Measurements from ENCODE around the gene C1orf50.
"Not testable (repeated sequence)": the region's sequence is repeated elsewhere in the genome, so short reads cannot be mapped to it uniquely, and the experiment has no call there.

Gene C1orf50

GRCh38 chr1:42739753-42740700 is 27.0 kb upstream of the C1orf50 start, which contains the start of gene CLDN19:
Gene CLDN19, minus strand, starts transcription at chr1:42740236. Its CDS starts 173 bp downstream, at chr1:42740063.
- DNase-seq (ENCODE audit: low read depth), result no peak

- no peak for DNase-seq (ENCODE audit: low read depth)
Measured at GRCh38 chr1:42740851-42741580, 26.0 kb upstream of the C1orf50 start.

DNA sequence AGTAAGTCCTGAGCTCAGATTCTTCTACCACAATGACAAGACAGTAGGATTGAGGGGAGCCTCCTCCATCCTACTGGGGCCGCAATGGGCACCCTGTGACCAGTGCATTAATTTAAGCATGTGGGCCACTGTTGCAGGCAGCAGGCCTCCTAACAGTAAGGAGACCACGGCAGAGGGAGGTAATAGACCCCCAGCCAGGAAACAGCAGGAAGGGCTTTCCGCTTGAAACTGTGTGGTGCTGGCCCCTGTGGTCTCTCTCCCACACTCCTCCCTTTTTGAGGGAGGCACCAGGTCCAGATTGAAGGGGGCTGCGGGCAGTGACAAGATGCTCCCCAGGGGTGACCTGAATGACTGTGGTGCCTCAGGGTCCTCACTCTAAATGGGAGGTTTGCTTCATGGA is 25.3 kb upstream of the C1orf50 start:
- no peak for DNase-seq (ENCODE audit: low read depth)

DNA sequence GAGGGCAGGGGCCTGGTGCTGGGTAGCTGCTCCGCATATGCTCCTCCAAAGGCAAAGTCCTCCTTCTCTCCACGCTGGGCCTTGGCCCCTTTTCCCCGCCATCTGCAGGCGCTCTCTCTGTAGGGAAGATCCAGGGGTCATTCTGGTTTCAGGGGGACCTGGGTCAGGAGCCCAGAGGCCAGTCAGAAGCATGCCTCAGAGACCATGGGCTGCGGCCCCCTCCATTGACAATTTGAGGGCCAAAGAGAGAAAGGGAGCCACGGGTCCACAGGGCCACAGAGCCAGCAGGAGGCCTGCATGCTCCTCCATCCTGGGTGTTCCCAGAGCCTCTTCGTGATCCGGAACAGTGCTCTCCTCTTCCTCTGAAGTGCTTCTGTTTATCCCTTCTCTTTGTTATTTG is 24.9 kb upstream of the C1orf50 start:
- DNase-seq (ENCODE audit: low read depth), result no peak

DNA sequence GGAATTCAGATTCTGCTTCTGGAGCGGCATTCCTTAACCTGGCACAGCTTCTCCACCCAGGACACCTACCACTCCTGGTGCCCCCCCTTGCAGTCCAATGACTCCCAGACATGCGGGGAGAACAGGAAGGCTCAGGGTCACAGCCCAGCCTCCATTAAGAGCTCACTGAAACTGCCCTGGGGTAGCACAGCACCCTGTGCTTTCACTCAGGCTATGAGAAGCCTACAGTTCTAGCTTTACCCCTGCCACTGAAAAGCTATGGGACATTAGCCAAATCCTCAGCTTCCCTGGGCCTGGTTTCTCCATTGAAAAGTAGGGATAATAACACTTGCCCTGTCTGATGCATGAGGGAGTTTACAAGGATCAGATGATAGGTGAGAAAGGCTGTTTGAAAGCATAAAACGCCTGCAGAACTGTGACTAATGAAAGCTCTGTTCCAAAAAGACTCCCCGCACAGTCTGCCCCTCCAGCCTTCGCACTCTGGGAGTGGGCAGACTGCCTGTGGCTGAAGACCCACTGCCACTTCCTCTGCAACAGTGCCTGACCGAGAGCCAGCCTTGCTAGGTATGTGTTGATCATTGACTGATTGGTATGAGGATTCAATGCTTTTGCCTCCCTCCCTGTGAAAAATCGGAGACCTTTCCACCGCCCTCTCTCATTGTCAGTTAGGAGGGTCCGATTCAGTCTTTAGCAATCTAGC is 24.3 kb upstream of the C1orf50 start:
- DNase-seq (ENCODE audit: low read depth), result no peak

- DNase-seq (ENCODE audit: low read depth), result no peak
Measured at GRCh38 chr1:42743317-42744147, 23.5 kb upstream of the C1orf50 start.

DNA sequence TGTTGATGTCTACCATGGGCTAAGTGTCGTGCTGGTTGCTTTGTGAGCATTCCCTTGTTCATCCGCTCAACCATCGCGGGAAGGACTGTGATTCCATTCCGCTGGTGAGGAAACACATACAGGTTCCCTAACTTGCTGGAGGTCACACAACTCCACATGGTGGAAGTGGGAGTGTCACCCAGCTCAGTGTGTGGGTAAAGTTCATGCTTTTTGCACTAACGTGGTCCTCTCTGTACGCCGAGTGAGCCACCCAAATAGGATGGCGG is 23.0 kb upstream of the C1orf50 start:
- DNase-seq (ENCODE audit: low read depth), result no peak

DNA sequence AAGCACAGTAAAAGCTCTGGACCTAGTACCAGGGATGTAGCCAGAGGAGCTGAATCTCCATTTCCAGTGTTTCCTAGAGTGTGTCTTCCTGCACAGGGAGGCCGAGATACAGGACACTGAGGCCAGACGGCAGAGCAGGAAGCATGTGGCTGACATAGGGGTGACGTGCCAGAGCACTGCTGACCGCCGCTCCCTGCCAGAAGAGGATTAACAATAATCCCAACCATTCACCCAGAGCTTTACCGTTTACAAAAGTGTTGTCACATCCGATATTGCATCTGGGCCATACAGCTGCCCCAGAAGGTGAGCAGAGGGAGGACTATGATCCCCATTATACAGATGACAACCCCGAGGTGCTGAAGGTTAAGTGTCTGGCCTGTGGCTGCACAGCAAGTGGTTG is 21.2 kb upstream of the C1orf50 start:
- no peak for DNase-seq (ENCODE audit: low read depth)

DNA sequence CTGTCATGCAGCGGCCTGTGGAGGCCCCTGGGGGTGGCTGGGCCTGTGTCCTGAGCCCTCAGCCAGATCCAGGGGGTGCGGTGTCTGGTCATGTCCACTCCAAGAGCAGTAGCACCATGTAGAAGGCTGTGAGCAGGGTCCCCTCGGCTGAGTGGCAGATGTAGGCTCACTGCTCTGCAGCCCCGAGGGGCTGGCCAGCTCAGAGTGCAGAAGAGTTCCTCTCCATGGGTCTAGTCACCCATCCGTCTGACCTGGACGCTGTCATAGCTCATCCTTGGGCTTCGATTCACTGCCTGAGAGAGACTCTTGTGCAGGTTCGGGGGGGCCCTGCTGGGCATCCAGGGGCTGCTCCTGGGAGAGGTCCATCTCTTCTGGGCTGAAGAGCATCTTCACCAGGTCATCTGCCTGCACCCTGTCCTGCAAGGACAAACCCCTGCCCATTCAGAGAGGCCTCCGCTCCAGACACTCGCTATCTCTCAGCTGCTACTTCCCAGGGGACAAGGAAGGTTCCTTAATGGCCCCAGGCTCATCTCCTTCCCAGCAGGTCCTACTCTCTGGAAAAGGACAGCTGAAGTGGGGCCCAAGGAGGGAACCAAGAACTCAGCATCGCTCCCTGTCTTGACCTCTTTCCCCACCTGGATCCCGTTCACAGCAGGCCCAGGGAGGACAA is 20.5 kb upstream of the C1orf50 start:
- no peak for DNase-seq (ENCODE audit: low read depth)

DNA sequence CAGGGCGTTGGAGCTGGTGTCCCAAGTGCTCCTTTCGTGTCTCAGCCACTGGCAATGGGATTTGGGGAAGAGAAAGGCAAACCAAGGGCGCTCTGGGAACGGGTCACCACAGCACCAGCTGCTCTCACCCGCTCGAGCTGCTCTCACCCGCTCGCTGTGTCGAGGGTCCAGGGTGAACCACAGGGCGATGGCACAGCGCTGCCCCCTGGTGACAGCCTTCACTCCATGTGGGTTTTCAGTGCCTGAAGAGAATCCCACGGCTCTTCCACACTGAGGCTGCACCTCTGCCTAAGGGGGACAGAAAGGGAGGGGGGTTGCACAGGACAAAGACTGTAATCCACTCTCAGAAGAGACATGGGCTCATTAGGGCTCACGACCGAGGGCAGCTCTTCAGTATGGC is 19.9 kb upstream of the C1orf50 start:
- DNase-seq (ENCODE audit: low read depth), result peak; percentile 13

DNA sequence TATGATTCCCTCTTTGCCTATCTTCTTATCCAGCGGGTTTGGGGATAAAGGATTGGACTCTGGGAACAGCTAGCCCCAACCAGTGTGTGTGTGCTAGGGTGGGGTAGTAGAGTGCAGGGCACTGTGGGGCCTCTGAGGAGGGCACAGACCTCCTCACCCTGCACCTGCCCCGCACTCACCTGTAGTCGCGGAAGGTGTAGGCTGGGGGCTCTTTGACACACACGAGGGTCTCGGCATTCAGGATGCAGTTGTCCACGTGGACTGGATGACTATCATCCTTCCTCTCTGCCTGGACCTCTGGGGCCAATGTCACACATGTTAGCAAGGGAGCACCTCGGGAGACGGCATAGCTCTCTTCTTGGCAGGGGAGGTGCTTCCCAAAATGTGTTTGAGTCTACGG is 19.0 kb upstream of the C1orf50 start:
- no peak for DNase-seq (ENCODE audit: low read depth)

DNA sequence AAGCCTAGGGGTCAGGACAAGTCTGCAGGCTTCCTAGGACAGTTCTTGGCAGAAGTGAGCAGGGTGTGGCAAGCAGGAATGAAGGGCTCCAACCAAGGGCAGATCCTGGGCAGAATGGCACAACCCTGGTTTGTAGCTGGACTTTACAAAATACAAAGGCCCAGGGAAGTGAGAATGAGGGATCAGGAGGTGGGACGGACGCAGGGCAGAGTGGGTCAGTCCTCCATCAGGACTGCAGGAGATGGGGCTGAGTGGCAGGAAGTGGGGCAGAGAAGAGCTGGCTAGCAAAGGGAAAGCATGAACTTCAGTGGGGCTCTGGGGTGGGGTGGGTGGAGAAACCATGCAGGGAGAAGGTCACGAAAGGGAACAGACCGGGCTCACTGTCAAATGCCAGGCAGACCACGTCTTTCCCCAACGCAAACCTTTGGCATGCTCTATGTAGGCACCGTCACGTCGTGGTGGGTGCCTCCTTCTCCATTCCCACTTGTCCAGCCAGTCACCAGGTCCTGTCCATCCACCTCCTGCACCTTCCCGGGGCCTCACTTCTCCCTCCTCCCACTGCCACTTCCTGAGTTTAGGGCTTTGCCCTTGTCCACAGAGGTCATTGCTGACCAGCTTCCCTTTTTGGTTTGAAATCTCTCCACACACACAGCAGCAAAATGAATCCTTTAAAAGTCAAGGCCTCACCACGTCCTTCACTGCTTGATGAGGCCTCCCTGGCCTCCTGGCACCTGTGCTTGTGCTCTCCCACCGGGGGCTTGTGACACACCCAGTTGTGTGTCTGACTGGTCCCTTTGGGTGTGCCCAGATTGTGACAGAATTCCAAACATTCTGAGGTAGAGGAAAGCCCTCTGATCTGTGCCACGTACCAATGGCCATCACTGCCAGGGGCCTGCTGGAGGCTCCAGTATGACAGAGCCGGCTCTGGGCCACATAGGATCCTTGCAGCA is 18.3 kb upstream of the C1orf50 start:
- no peak for DNase-seq (ENCODE audit: low read depth)

DNA sequence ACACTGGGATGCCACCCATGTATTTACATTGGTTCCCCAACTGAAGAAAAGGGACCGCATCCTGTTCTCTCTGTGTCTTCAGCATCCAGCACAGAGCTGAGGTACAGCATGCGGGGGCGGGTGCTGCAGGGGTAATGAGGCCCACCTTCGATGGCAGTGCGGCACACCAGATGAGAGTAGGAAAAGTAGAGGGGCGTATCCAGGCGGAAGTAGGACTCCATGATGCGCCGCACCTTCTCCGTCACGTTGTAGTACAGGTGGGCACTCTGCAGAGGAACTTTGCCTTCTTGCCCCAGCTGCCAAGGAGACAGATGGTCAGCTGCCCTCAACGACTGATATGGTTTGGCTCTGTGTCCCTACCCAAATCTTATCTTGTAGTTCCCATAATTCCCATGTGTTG is 17.0 kb upstream of the C1orf50 start:
- DNase-seq (ENCODE audit: low read depth), result no peak

GRCh38 chr1:42751511-42752070 is 15.5 kb upstream of the C1orf50 start:
- DNase-seq (ENCODE audit: low read depth), result not testable (repeated sequence)

DNA sequence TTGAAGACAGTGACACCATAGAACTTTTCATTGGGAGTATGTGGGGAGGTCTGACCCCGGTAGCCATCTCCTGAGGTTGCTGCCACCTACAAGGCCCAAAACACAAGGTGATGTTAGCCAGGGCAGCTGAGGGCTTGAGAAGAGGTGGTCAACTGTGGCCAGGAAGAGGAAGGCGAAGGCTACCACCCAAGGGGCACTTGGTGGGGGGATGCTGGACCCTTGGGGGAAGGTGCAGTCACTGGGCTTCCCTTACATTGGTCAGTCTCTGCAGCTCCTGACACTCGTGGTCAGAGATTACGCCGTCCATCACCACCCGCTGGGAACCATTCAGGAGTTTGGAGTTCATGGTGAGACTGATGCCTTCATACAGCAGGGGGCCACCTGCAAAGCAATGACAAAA is 14.8 kb upstream of the C1orf50 start:
- no peak for DNase-seq (ENCODE audit: low read depth)

DNA sequence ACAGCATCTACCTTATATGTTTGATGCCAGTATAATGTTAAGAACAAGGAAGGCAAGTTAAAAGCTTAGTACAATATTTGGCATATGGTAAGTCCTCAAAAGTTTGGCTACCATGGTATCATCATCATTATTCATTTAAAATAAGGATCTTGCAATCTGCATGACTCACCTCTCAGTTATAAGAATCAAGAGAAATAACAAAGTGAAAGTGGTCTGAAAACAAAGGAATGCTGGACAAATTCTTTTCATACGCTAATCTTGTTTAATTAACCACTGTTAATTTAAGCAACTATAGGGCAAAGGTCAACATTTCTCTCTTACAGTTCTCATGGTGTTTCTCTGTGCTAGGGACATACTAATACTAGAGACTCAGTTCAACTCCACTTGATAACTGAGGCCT is 14.0 kb upstream of the C1orf50 start:
- no peak for DNase-seq (ENCODE audit: low read depth)

GRCh38 chr1:42756956-42757891 is 9.8 kb upstream of the C1orf50 start:
- no peak for DNase-seq (ENCODE audit: low read depth)

- DNase-seq (ENCODE audit: low read depth), result no peak
Measured at GRCh38 chr1:42757892-42758275, 9.2 kb upstream of the C1orf50 start.

DNA sequence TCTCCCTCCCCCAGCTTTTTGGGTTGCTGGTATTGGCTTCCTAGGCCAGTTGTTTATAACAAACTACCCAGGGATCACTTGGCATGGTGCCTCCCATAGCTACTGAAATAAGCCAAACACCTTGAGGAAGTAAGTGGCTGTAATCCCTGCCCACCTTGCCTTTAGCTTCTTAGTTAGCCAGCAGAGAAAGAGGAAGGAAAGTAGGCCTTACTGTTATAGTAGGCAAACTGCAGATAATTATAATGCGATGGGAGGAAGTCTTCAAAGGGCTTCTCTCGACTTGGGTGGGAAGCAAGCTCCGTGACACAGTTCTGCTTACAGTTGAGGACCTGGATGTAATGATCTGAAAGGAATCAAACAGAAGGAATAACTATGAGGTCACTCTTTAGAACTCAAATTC is 8.4 kb upstream of the C1orf50 start:
- no peak for DNase-seq (ENCODE audit: low read depth)
